Measurements from ENCODE around the gene GARNL3. TPM values are rescaled to one million over a fixed set of nuclear protein-coding genes. Genes with fewer than 3 reads are reported as not detected.

Gene GARNL3
- polyA plus RNA-seq, 1 experiment, result 2.2 TPM

DNA sequence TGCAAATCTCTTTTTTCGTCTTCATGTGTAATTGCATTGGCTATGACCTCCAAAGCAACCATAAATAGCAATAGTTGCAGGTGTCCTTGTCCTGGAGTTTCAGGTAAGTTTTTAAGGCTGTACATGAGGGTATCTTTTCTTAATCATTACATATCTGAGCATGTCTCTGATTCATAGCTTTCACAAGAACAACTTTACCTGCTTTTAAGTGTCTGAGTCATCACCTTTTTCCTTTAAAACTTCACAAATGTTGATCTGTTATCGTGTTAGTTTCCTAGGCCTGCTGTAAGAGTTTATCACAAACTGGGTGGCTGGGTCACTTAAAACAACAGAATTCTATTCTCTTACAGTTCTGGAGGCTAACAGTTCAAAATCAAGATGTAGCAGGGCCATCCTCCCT is 13.8 kb downstream of the GARNL3 start:
- Histone ChIP-seq H3K27me3 (ENCODE audit: control insufficient read depth, insufficient read depth, low read length) (no peaks in the 10 kb centered on the region; the same call in 1 of the 2 replicates), H3K36me3 (ENCODE audit: control insufficient read depth, insufficient read depth, low read length) (no peaks in the 10 kb centered on the region), H3K4me3 (ENCODE audit: low read depth, low read length) (no peak overlapping the region)
- CTCF ChIA-PET, result no interaction called here
- POLR2A ChIA-PET, result no interaction called here
- TF ChIP-seq, protein P1, sequence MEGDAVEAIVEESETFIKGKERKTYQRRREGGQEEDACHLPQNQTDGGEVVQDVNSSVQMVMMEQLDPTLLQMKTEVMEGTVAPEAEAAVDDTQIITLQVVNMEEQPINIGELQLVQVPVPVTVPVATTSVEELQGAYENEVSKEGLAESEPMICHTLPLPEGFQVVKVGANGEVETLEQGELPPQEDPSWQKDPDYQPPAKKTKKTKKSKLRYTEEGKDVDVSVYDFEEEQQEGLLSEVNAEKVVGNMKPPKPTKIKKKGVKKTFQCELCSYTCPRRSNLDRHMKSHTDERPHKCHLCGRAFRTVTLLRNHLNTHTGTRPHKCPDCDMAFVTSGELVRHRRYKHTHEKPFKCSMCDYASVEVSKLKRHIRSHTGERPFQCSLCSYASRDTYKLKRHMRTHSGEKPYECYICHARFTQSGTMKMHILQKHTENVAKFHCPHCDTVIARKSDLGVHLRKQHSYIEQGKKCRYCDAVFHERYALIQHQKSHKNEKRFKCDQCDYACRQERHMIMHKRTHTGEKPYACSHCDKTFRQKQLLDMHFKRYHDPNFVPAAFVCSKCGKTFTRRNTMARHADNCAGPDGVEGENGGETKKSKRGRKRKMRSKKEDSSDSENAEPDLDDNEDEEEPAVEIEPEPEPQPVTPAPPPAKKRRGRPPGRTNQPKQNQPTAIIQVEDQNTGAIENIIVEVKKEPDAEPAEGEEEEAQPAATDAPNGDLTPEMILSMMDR (IDR thresholded peaks at IDR 0.05; ENCODE audit: insufficient read depth, low read depth, low read length), result no peak
- no peak for DNase-seq (ENCODE audit: low read depth)

DNA sequence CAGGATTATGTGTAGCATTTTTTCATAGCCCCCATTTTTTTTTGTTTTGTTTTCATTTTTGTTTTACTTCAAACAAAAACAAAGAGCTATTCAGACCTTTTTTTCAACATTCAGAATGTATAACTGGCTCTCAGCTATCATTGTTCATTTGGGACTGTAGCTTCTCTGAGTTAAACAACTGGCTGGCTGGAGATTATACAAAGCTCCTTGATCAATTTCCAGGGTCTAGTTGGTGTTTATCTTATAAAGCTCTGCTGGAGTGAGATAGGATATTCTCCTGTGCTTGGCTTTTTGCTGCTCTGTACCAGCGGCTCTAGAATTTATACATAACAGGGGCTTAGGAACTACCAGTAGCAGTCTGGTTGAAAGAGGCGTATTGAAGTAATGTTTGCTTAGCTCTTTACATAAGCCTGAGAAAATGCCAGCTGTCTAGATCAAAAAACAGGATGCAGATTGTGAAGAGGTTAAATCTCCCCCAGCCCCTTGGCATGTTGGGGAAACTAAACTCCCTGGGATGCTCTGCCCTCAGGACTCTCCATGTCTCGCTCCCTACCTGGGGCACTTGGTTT is 15.2 kb downstream of the GARNL3 start:
- POLR2A ChIA-PET, result no interaction called here
- Histone ChIP-seq H3K27me3 (ENCODE audit: control insufficient read depth, insufficient read depth, low read length) (no peaks in the 10 kb centered on the region; the same call in 1 of the 2 replicates), H3K4me3 (ENCODE audit: low read depth, low read length) (no peak overlapping the region), H3K36me3 (ENCODE audit: control insufficient read depth, insufficient read depth, low read length) (no peaks in the 10 kb centered on the region)
- TF ChIP-seq, protein P1 (IDR thresholded peaks at IDR 0.05; ENCODE audit: insufficient read depth, low read depth, low read length), result no peak
- CTCF ChIA-PET, result no interaction called here
- no peak for DNase-seq (ENCODE audit: low read depth)

DNA sequence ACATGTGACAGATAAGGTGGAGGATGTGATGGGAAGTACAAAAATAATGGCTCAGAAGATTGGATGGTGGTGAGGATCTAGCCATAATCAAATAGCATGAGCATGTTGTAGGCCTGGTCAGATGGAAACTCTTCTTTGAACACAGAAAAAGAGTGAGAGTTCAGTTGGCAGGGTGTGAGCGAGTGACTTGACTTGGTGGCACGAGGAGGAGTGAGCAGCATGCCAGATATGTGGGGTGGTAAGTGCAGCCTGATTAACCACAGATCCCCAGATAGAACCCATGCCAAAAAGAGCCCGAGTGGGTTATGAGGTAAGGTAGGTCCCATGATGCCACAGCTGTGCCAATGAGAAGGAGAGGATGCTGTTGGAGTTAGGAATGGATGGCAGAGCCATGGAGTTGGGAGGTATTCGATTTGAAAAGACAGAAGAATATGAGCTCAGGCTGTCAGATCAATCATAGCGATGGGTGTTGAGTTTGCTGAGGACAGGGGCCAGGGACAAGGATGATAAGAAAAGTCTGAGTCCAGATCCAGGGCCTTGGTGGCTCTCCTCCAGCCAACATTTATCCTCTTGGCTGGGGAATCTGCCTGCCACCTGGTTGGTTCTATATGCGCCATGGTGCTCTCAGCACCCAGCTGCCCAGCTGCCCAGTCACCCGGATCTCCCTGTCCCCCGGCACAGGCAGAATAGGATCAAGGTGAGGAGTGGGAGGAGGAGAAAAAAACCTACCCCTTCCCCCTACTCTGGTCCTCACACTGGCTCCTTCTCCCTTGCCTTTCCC is 16.5 kb downstream of the GARNL3 start:
- ChIA-PET POLR2A (no interaction called here), CTCF (no interaction called here)
- Histone ChIP-seq H3K27me3 (ENCODE audit: control insufficient read depth, insufficient read depth, low read length) (no peaks in the 10 kb centered on the region), H3K36me3 (ENCODE audit: control insufficient read depth, insufficient read depth, low read length) (no peaks in the 10 kb centered on the region), H3K4me3 (ENCODE audit: low read depth, low read length) (no peak overlapping the region)
- DNase-seq (ENCODE audit: low read depth), result no peak
- TF ChIP-seq, protein P1 (IDR thresholded peaks at IDR 0.05; ENCODE audit: insufficient read depth, low read depth, low read length), result no peak

DNA sequence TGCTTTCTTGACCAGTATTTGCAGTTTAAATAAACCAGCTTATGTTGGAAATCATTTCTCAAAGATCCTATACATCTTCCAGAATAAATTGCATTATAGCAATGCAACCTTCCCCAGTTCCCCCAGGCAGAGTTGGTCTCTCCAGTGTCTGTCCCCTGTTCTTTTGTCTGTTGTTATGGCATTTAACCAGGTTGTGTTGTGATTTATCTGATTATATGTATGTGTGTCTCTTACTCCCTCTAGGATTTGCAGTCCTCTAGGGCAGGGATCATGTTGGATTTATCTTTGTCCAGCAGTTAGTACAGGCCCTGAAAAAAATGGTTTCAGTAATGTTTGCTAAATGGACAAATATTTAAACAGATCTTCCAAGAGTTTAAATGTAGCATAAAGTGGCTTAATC is 17.3 kb downstream of the GARNL3 start:
- TF ChIP-seq, protein P1 (IDR thresholded peaks at IDR 0.05; ENCODE audit: insufficient read depth, low read depth, low read length), result no peak
- Histone ChIP-seq H3K27me3 (ENCODE audit: control insufficient read depth, insufficient read depth, low read length) (no peaks in the 10 kb centered on the region), H3K4me3 (ENCODE audit: low read depth, low read length) (no peak overlapping the region), H3K36me3 (ENCODE audit: control insufficient read depth, insufficient read depth, low read length) (no peaks in the 10 kb centered on the region)
- CTCF ChIA-PET, result no interaction called here
- no peak for DNase-seq (ENCODE audit: low read depth)
- POLR2A ChIA-PET, result no interaction called here

DNA sequence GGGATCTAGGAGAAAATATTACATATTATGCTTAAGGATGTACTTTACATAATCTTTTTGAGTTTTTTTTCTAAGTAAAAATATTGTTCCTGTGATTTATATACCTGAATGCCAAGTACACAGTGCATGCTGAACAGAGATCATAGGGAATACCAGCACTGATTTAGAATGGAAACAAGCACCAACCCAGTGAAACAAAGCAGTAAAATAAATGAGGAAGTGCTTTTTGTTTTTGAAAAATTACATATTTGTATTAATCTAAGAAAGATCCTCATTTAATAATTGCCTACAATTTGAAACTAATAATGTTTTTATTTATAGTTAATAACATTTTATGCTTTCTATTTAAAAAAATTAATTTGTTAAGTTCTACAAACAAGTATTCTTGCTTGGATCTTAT is 18.0 kb downstream of the GARNL3 start:
- TF ChIP-seq, protein P1 (IDR thresholded peaks at IDR 0.05; ENCODE audit: insufficient read depth, low read depth, low read length), result no peak
- POLR2A ChIA-PET, result no interaction called here
- no peak for DNase-seq (ENCODE audit: low read depth)
- Histone ChIP-seq H3K36me3 (ENCODE audit: control insufficient read depth, insufficient read depth, low read length) (no peaks in the 10 kb centered on the region), H3K4me3 (ENCODE audit: low read depth, low read length) (no peak overlapping the region), H3K27me3 (ENCODE audit: control insufficient read depth, insufficient read depth, low read length) (no peaks in the 10 kb centered on the region)
- CTCF ChIA-PET, result no interaction called here

Measured in BJ (cell line).